ENCODE measurements around the gene LMAN1.

Gene LMAN1, protein sequence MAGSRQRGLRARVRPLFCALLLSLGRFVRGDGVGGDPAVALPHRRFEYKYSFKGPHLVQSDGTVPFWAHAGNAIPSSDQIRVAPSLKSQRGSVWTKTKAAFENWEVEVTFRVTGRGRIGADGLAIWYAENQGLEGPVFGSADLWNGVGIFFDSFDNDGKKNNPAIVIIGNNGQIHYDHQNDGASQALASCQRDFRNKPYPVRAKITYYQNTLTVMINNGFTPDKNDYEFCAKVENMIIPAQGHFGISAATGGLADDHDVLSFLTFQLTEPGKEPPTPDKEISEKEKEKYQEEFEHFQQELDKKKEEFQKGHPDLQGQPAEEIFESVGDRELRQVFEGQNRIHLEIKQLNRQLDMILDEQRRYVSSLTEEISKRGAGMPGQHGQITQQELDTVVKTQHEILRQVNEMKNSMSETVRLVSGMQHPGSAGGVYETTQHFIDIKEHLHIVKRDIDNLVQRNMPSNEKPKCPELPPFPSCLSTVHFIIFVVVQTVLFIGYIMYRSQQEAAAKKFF

DNA sequence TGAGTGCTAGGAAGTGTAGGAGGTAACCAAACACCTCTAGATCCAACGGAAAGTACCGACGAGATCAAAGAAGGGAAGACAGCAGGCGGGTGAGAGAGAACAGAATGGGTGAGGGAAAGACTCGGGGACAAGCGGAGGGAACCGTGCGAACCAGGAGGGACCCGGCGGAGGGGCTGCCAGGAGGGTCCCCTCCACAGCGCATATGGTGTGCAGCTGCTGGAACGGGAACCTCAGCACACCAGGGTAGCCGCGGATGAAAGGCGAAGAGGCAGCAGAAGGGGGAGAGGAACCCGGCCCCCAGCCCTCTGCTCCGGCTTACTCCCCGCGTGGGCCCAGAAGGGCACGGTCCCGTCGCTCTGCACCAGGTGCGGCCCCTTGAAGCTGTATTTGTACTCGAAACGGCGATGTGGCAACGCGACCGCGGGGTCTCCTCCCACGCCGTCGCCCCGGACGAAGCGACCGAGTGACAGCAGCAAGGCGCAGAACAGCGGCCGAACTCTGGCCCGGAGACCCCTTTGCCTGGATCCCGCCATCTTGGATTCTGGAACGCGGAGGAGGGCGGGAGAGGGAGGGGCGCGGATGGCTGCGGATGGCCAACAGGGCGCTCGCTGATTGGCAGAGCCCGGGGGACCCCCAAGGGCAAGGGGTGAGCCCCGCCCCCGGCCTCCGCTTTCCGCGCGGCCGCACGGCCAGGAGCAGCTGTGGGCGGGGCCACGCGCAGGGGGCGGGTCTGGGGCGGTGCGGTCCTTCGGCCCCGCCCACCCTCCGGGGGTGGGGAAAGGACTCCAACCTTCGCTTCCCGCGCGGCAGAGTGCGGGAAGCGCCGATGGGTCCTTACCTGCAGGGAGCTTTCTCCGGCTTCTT is at the start of gene LMAN1:
LMAN1 (minus strand) TSS at position 554 of the 864 bp plus-strand sequence; CDS start at position 533, 21 bp downstream.
- peak; percentile 79 for DNase-seq (ENCODE audit: low spot score)

DNA sequence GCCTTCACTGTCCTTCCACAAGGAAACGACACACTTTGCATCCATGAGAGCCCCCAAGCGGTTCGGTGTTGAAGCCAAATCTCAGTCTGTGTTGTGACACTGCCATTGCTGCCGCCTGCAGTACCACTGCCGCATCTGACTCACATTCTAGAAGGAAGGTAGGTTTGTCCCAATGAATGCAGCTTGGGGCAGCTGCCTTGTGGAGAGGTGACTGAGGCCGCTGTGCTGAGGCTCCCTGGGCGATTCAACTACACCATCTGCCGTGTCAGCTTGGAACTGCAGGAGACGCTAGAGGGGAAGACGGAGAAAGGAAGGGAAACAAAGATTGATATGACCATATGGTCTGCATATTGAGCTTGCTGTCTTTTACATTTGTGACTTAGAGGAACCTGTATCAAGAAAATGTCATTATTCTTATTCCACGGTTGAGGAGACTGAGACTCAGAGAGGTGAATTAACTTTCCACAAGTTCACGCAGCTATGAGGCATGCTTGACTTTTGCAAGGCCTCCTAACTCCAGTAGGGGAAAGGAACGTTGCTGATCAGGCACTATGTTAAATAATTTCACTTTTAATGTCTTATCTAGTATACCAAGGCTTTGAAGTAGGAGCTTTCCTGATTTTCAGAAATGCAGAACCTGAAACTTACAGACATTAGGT is 43.5 kb upstream of the LMAN1 start:
- peak; percentile 87 for DNase-seq (ENCODE audit: low spot score)

DNA sequence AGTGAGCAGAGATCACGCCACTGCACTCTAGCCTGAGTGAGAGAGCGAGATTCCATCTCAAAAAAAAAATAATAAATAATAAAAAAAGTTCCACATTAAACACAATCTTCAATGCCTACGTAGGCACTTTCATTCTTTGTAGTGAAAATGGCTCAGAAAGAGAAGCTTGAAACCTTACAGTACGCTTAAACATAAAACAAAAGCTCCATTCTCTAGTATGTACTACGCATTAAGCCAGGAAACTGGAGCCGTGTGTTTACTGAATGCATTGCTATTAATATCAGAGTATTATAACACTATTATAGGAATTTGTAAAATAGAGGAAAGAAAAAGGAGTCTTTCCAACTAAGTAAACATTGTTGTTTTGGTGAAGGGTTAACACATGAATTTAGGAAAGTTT is 41.3 kb upstream of the LMAN1 start:
- DNase-seq (ENCODE audit: low spot score): no peak

DNA sequence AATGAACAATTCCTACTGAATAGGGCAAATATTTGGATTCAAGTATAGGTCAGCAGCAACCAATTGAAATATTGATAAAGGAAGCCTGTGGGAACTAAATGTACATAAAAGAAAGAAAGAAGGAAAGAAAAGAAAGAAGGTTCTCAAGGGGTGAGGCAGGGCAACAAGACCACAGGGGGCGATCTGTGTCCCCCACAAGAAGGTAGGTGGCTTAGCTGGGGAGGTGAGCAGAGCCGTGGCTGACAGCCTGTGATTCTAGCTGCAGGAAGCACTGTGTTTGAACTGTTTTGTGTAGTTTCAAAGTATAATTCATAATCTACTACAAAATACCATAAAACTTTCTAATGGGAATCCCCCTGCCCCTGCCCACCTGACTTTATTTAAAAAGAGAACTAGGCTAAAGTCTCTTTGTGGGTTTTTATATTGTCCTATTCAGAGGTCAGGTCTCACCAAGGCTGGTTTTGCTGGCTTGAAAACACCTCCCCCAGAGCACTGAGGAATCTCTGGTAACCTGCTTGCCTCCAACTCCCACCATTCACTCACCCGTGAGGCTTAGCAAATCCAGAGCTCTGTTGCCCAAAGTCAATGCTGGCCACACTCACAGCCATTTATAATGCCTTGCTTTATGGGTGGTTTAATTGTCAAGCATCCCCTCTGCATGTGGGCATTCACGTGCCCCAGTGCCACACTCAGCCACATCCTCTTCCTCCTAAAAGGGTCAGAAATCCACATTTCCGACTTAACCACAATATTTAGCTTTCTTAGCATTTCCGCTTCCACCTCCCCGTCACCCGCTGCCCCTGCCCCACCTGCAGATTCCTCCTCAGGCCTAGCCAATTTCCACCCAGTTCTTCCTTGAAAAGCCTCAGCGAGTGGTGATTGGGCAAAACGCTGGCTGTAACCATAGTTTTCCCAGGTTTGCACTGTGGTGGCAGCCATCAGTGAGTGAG is 36.4 kb upstream of the LMAN1 start:
- no peak for DNase-seq (ENCODE audit: low spot score)

DNA sequence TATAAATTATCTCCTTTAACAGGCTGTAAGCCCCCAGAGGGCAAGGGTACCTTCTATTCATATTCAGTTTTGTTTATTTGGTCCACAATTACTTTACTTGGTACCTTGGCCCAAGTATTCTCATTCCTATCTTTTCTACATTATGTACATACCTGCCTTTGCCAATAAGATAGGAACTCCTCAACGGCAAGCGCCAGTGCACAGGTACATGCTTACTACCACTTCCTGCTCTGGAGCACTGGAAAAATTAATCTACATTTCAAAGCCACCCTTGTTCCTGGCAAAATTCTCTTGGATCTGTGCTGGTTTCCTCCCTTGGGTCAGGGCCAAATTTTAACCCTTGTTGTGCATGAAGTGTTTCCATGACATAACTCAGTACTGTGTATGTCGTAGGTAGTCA is 34.3 kb upstream of the LMAN1 start:
- no peak for DNase-seq (ENCODE audit: low spot score)

DNA sequence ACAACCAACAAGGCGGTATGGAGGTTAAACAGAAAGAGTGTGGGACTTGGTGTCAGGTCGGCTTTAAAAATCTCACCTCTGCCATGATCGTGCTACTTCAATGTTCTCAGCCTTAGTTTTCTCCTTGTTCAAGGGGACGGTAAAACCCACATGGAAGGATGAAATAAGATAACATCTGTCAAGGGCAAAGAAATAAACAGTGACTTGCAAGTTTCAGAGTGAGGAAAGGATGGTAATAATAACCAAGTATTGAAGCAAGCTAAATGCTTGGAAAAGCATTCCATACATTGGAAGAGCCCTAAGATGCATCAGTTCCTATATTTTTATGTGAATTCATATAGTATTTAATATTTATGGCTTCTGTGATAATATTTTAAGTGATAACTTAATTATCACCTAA is 29.8 kb upstream of the LMAN1 start:
- no peak for DNase-seq (ENCODE audit: low spot score)

DNA sequence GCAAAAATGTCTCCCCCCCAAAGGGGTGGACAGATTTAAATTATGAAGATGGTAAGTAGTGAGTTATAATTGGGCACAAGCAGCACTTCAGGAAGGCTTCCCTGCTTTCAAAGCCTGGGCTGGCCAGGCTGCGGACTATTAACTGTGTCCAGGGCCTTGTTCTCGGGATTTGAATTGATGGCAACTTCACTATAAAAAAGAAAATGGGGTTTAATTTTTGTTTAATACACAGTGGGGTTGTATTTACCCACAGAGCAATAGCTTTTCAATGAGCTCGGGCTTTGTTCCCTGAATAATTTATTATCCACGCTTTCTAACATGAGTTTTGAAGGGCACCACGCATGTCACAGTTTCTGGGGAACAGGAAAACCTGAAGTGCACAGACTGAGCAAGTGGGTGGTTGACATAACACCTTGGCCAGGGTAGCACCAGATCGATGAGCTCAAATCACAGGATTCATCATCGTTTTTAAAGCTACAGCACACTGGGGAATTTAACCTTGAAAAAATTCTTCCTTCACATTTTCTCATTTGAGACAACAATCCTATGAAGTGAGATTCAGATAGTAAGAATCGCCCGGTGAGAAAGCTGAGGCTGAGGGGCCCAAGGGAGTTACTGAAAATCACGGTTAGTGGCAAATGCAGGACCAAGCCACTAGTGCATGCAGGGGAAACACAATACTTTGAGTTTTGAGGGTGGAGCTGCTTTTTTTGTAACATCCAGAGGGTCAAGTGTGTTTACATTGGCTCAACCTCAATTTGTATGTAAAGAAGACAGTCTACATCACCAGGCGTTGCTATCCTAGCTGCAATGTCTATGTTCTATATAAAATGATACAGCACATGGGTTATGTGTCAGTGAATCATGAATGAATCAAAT is 28.9 kb upstream of the LMAN1 start:
- DNase-seq (ENCODE audit: low spot score): no peak

DNA sequence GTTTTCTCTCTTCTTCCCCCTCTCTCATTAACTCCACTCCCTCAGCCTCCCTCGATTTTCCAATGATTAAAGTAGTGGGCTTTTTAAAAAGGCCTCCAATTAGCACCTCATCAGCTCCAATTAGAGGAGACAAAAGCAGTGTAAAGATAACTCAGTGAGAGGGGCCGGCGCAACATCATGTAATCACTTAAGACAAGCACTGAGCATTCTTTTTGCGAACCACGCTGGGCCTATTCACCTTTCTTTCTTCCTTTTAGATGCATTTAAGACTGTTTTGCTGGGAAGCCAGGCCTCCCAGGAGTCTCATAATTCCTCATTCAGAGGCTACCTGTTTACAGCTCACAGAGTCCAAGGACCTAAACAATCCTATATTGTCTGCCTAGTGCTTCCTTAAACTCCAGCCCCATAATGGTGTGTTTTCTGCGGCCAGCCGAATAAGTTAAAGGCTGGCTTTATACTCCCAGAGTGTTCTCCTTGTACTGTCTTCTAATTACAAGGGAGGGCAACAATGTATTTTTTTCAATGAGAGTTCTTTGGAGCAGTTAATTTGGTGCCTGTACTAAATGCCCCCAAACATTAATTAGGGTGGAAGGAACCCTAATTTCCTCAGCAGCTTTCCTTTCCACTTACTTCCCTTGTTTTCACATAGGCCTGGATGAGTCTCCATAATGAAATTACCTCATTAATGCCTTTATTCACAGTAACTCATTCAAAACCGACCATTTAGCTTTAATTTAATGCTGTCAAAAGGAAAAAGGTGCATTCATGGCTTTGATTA is 28.0 kb upstream of the LMAN1 start:
- no peak for DNase-seq (ENCODE audit: low spot score)

DNA sequence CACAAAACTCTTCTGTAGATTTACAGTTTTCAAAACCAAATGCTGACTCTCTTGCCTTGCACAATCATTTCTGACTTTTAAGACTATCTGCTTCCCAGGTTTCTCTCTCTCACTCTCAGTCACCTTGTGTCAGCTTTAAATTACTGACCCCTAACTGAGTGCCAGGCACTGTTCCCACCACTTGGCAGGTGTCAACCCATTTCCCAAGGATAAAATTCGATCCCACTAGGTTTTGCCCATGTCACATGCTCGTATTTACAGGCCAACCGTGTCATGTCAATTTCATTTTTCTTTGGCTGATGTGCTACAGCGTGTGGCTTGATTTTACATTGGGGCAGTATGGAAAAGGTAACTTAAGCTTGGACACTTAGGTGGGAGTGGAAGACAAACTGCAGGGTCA is 26.1 kb upstream of the LMAN1 start:
- no peak for DNase-seq (ENCODE audit: low spot score)

DNA sequence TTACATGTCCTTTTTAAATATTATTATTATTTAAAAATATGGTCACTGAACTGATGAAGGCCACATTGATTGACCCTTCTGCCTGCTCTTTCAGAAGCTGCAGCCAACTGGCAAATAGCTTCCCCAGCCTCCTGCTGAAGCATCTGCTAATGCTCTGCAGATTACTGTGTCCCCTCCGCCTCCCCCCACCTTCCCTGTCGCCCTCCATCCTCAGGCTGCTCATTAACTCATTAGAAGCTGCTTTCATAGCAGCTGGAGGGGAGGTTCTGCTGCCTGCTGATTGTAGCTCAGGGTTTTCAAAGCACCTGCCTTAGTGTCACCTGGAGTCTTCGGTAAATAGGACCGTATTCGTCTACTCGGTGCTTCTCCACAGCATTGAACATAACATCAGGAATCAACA is 24.8 kb upstream of the LMAN1 start:
- no peak for DNase-seq (ENCODE audit: low spot score)

DNA sequence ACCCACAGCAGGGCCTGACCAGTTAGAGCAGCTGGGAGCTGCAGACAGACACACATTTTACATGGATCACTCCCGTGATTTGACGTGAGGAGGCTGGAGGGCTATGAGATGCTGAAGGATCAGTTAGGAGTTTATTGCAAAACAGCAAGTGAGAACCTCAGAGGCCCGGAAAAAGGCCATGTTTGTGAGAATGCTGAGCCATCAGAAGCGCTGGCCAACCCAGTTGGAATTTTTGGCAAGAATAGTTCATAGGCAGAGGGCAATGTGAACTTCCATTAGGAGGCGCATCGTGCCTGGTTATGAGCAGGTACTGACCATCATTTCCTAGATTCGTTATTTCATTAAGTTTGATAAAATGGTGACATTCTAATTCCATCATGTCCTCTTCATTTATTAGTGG is 23.3 kb upstream of the LMAN1 start:
- DNase-seq (ENCODE audit: low spot score): no peak

DNA sequence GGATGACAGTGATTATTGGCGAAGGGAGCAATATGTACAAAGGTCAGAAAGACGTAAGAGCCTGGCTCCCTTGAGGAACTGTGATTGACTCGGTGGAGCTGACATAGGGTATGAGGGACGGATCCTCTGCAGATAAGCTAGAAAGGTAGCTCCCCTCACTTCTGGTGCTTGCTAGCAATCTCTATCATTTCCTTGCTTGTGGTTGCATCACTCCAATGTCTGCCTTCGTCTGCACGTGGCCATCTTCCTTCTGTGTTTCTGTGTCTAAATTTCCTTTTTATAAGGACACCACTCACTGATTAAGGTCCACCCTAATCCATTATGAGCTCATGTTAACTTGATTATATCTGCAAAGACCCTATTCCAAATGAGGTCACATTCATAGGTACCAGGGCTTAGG is 22.9 kb upstream of the LMAN1 start:
- no peak for DNase-seq (ENCODE audit: low spot score)

DNA sequence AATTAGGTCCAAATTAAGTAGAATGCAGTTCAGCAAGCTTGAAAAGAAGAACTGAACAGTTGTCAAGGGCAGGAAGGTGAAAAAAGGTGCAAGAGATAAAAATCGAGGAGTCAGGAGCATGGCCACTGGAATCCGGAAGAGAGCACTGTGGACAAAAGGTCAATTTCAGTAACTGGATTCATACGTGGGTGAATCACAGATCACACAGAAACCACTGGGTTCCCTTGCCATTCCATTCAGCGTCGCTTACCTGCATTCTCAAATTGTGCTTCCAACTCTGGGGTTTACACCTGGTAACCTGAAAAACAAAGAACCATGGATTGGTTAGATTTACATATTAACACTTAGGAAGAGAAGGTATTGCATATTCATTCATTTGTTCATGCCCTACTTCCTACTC is 21.6 kb upstream of the LMAN1 start:
- no peak for DNase-seq (ENCODE audit: low spot score)

DNA sequence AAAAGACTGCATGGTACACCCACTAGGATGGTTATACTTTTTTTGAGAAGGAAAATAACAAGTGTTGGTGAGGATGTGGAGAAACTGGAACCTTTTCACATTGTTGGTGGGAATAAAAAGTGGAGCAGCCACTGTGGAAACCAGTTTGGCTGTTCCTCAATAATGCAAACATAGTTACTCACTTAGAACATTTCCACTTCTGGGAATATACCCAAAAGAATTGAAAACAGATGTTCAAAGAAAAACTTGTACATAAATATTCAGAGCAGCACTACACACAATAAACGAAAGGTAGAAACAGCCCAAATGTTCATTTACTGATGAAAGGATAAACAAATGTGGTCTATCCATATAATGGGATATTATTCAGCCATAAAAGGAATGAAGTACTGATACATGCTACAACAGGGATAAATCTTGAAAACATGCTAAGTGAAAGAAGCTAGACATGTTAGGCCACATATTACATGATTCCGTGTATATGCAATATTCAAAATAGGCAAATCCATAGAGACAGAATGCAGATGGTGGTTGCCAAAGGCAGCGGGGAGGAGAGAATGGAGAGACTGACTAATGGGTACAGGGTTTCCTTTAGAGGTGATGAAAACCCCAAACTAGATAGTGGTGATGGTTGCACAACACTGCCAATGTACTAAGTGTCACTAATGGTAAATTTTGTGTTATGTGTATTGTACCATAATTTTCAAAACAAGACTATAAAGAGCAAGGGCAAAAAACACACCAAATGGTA is 20.9 kb upstream of the LMAN1 start:
- DNase-seq (ENCODE audit: low spot score): no peak

DNA sequence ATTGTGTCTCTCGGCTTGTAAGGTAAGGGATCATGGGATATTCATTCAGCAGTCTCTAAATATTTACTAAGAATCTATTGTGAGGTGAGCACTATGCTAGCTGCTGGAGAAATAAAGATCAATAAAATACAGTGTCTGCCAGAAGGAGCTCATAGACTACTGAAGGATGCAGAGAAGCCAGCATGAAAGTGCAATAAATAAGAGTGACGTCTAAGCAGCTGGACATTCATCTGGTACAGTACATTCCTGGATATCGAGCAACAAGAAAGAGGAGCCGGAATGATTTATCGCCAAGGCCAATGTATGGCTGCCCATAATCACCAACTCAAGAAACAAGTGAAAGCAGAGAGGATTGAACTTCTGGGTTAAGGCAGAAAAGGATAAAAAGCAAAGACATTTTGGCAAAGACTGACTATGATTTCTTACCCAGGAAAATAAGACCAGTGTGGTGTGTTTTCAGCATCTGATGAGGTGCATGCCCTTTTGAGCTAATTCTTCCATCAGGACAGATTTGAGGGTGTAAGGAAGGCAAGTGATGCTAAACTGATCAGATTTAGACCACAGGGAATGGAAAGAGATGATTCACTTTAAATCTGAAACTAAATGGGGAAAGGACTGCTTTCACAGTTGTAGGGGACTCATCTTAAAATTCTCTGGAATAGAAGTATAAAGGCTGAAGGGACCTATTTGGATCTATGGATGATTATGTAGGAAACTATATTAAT is 18.7 kb upstream of the LMAN1 start:
- no peak for DNase-seq (ENCODE audit: low spot score)

DNA sequence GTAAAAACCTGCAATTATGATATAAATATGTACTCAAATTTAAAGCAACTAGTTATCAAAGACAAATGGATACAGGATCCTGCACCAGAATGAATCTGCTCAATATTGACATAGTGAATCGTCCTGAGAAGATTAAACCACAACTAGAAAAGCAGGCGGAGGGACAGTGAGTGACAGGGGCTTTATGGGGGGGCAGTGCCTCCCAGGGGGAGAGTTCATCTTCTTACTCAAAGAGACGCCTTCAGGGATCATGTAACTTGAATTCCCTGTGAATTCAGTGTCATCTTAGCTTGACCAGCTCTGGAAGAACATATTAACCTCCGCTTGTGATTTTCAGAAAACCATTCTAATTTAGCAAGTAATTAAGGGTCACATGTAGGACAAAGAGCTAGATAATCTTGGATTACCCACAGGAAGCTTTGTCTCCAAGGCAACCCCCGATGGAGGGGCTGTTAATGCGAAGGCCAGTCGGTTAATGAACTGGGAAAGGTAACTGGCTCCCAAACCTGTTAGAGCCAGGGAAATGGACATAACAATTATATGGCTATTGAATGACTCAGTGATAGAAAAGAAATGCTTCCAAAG is 17.4 kb upstream of the LMAN1 start:
- DNase-seq (ENCODE audit: low spot score): no peak

DNA sequence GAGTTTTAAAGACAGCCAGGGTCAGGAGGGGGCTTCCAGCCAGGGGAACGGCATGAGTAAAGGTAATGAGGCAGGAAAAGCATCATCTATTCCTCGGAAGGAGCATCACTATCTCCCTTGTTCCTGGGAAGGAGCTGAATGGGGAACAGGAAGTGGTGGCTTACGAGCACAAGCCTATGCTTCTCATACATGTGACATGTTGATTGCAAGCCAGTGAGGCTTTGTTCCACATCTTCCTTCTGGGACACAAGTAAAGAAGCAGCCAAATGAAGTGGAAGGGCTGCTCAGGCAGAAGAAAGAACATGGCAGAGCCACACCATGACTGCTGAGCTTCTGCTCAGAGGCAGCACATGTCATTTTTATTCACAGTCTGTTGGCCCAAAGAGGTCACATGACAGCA is 15.1 kb upstream of the LMAN1 start:
- no peak for DNase-seq (ENCODE audit: low spot score)

DNA sequence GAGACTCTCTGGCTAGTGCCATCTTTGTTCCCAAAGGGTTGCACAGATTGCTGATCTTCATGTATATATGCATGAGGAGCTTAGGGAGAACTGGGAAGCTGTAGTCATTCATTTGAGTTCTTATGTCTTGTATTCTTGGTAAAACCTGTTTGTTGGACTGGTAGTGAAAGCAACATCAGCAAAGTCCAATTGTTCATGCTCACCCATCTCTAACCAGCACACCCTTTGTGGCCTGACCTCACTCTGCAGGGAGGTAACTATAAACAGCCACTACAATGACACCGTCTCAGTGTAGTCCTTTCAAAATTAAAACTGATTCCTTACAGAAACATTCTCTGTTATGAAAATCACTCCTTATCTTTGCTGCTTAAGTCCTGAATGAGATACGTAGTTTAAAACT is 13.9 kb upstream of the LMAN1 start:
- no peak for DNase-seq (ENCODE audit: low spot score)

Data from SW480 (cell line).